Endothelial cell (in vitro differentiated cells): ENCODE data around the gene NGEF. TPM values are rescaled to one million over a fixed set of nuclear protein-coding genes. Genes with fewer than 3 reads are reported as not detected.

Source experiments
- DNase-seq: peaks from one replicate; pipeline ENCODE4 v3.0.0; 2021; ENCODE audit warnings: low spot score
- H3K27ac Mint-ChIP-seq: one replicate; pipeline ENCODE4 v1.8.0; 2021; ENCODE audit warnings: mixed read lengths, inconsistent platforms; ENCODE audit not compliant: unreplicated experiment
- H3K27me3 Mint-ChIP-seq: one replicate; pipeline ENCODE4 v1.8.0; 2021; ENCODE audit warnings: mild to moderate bottlenecking, moderate library complexity, mixed read lengths, inconsistent platforms; ENCODE audit not compliant: unreplicated experiment
- H3K36me3 Mint-ChIP-seq: one replicate; pipeline ENCODE4 v1.8.0; 2021; ENCODE audit warnings: mild to moderate bottlenecking, low read depth, mixed read lengths, inconsistent platforms; ENCODE audit not compliant: unreplicated experiment
- H3K4me1 Mint-ChIP-seq: one replicate; pipeline ENCODE4 v1.8.0; 2021; ENCODE audit warnings: mild to moderate bottlenecking, mixed read lengths, inconsistent platforms; ENCODE audit not compliant: unreplicated experiment
- H3K4me3 Mint-ChIP-seq: one replicate; pipeline ENCODE4 v1.8.0; 2021; ENCODE audit warnings: mild to moderate bottlenecking, mixed read lengths, inconsistent platforms; ENCODE audit not compliant: unreplicated experiment
- H3K9me3 Mint-ChIP-seq: one replicate; pipeline ENCODE4 v1.8.0; 2021; ENCODE audit warnings: mixed read lengths, inconsistent platforms; ENCODE audit not compliant: unreplicated experiment
- long read RNA-seq: library from polyadenylated mRNA; unstranded; transcript quantifications from one replicate; pipeline ENCODE4 v2.0.0, GENCODE V29; 2020; ENCODE audit not compliant: unreplicated experiment
- total RNA-seq: library from RNA; stranded (reverse); fragmentation: NEBNext Ultra II Directional; extraction: Animal tissue kit (Norgen Biotek cat#: 25700); gene quantifications from one replicate; pipeline ENCODE4 v1.2.1, GENCODE V29; 2021; ENCODE audit not compliant: unreplicated experiment
- TF ChIP-seq, protein P1 (sequence below): fragments of 200-600 bp; sonication (generic); IDR thresholded peaks from one replicate; pipeline ENCODE4 v1.5.0; 2021; ENCODE audit warnings: antibody characterized with exemption; ENCODE audit not compliant: unreplicated experiment

NGEF gene, protein sequence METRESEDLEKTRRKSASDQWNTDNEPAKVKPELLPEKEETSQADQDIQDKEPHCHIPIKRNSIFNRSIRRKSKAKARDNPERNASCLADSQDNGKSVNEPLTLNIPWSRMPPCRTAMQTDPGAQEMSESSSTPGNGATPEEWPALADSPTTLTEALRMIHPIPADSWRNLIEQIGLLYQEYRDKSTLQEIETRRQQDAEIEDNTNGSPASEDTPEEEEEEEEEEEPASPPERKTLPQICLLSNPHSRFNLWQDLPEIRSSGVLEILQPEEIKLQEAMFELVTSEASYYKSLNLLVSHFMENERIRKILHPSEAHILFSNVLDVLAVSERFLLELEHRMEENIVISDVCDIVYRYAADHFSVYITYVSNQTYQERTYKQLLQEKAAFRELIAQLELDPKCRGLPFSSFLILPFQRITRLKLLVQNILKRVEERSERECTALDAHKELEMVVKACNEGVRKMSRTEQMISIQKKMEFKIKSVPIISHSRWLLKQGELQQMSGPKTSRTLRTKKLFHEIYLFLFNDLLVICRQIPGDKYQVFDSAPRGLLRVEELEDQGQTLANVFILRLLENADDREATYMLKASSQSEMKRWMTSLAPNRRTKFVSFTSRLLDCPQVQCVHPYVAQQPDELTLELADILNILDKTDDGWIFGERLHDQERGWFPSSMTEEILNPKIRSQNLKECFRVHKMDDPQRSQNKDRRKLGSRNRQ
- 1.4 TPM for total RNA-seq
- long read RNA-seq: 0 reads

DNA sequence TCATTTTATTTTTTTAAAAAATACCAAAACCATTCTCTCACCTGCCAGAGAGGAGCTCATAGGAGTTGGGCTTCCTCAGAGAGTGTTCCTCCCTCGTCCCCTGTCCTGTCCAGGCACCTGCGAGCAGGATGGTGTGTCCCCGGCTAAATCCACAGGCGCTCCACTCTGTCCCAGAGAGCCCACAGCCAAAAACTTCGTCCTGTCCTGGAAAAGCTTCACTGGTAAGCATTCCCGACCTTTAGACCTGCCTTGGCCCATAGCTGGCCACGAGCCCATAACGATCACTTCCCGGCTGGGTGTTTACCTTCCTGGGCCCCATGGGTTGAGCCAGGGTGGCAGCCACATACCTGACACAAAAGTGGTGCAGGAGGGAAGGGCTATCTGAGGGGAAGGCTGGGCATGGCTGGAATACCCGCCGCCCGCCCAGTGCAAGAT is at the start of gene NGEF:
Gene NGEF (minus strand): TSS at position 230 of the 435 bp plus-strand sequence. CDS start 38,366 bp downstream, outside the sequence.
- Mint-ChIP-seq H3K27me3 (peaks cover 3% of the 10 kb centered on the region), H3K9me3 (no peaks in the 10 kb centered on the region), H3K36me3 (no peaks in the 10 kb centered on the region), H3K4me3 (no peak within 1 kb of the TSS), H3K4me1 (no peaks in the 10 kb centered on the region), H3K27ac (no peak within 1 kb of the TSS)
- TF ChIP-seq, protein P1, sequence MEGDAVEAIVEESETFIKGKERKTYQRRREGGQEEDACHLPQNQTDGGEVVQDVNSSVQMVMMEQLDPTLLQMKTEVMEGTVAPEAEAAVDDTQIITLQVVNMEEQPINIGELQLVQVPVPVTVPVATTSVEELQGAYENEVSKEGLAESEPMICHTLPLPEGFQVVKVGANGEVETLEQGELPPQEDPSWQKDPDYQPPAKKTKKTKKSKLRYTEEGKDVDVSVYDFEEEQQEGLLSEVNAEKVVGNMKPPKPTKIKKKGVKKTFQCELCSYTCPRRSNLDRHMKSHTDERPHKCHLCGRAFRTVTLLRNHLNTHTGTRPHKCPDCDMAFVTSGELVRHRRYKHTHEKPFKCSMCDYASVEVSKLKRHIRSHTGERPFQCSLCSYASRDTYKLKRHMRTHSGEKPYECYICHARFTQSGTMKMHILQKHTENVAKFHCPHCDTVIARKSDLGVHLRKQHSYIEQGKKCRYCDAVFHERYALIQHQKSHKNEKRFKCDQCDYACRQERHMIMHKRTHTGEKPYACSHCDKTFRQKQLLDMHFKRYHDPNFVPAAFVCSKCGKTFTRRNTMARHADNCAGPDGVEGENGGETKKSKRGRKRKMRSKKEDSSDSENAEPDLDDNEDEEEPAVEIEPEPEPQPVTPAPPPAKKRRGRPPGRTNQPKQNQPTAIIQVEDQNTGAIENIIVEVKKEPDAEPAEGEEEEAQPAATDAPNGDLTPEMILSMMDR: no peak
- DNase-seq: no peak

DNA sequence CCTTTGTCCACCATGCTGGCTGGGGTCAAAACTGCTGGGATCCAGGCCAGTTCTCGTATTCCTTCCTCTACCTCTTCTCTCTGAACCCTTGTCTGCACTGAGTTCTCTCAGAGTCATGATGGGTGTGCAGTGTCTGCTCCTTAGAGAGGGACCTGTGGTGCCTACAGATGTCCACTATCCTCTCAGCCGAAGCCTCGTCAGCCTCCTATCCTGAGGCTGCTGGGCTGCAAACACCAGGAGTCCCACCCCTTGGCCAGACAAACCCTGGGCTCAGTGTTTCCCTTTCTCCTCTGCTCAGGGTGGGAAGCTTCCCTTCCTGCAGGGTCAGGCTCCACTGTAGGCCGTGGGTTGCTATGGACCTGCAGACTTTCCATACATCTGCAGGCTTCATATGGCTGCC is 49.4 kb upstream of the NGEF start:
- TF ChIP-seq, protein P1: no peak
- Mint-ChIP-seq H3K36me3 (peaks cover 18% of the 10 kb centered on the region), H3K4me1 (peaks cover 47% of the 10 kb centered on the region), H3K9me3 (no peaks in the 10 kb centered on the region), H3K27ac (peak overlapping the region; percentile 61), H3K27me3 (peaks cover 11% of the 10 kb centered on the region), H3K4me3 (peak overlapping the region; percentile 76)
- DNase-seq: no peak

DNA sequence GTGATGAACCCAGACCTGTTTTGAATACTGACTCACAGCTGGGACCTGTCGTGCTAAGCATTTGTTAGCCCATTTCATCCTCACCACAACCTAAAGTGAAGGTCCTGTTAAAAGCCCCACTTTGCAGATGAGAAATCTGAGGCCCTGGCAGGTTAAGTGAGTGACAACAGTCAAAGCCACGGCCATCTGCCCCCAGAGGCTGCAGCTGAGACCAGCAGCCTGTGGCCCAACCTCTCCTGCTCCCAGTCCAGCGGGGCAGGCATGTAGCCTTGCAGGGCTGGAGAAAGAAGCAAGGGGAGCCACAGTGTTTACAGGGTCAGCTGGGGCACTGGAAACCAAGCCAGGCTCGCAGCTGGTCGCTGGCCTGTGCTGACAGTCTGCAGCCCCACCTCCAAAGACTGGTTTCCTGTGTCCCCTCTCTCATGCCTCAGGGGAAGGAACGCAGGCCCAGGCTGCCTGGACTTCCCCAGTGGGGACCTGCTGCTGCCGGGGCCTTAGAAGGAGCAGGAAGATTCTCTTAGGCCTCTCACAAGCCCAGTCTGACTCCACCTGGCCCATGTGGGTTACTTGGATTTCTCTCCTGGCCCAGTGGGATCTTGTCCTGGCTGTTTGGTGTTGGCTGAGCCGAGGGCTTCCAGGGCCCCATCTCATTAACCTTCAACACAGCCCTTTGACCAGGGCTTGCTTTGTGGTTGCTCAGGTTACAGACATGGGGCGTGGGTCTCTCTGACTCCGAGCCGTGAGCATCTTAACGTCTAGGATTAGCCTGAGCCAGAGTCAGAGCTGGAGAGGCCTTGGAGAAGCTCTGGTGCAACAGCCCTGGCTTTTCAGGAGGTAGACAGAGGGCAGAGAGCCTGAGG is 48.8 kb upstream of the NGEF start:
- no peak for DNase-seq
- H3K27ac Mint-ChIP-seq: peak overlapping the region; percentile 42
- H3K4me1 Mint-ChIP-seq: peaks cover 47% of the 10 kb centered on the region
- no peaks in the 10 kb centered on the region for H3K9me3 Mint-ChIP-seq
- TF ChIP-seq, protein P1: no peak
- peaks cover 11% of the 10 kb centered on the region for H3K27me3 Mint-ChIP-seq
- peaks cover 12% of the 10 kb centered on the region for H3K36me3 Mint-ChIP-seq
- H3K4me3 Mint-ChIP-seq: peak overlapping the region; percentile 89

DNA sequence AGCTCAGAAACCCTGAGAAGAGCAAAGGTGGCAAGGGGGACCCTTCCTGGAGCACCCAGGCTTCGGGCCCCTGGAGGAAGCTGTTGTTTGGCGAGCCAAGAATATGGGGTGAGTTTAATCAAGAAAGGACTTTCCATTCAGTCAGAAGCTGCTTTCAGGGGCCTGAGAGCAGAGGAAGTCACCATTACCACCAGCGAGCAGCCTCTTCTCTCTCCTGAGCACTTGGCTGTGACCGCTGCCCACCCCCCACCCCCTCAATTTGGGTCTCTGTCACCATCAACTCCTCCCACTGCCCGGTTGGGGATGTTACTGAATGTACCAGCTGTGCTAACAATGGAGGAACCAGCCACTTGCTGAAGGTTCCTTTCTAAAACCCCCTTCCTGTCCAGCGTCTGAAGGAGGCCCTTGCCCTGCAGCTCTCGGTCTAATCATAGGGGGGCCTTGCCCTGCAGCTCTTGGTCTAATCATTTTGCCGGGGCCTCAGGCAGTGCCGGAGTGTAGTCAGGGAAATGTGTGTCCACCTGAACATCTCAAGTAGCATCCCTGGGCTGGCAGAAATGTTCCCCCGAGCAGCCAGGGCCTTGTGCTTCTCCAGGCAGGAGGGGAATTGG is 48.0 kb upstream of the NGEF start:
- H3K9me3 Mint-ChIP-seq: no peaks in the 10 kb centered on the region
- H3K27ac Mint-ChIP-seq: peak overlapping the region; percentile 90
- peaks cover 12% of the 10 kb centered on the region for H3K27me3 Mint-ChIP-seq
- H3K4me1 Mint-ChIP-seq: peaks cover 47% of the 10 kb centered on the region
- H3K4me3 Mint-ChIP-seq: peak overlapping the region; percentile 89
- peaks cover 8% of the 10 kb centered on the region for H3K36me3 Mint-ChIP-seq
- no peak for DNase-seq
- TF ChIP-seq, protein P1: no peak
